Measurements from ENCODE around the gene G6PC3.

G6PC3 gene

DNA sequence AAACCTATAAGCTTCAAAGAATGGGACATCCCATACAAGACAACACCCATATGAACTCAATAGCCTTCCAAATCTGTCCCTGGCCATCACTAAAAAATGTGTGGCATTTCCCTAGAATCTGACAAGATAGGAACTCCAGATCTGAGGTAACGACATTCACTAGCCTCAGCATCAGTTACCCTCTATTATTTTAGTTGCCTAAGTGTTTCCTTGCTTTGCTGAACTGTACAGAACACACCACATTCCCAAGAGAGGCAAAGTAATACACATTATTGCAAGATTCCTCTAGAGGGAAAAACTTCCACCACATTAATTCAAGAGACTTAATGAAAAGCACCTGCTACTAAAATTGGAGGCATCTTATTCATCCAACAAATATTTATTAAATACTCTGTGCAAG is 9.1 kb upstream of the G6PC3 start:
- no peak for DNase-seq (ENCODE audit: low spot score)

DNA sequence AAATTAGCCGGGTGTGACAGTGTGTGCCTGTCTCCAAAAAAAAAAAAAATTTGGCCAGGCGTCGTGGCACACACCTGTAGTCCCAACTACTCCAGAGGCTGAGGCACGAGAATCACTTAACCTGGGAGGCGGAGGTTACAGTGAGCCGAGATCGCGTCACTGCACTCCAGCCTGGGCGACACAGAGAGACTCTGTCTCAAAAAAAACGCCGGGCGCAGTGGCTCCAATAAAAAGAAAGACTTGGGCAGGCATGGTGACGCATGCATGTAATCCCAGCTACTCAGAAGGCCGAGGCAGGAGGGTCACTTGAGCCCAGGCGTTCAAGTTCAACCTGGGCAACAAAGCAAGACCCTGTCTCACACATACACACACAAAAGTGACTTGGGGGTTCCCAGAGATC is 7.7 kb upstream of the G6PC3 start:
- no peak for DNase-seq (ENCODE audit: low spot score)

DNA sequence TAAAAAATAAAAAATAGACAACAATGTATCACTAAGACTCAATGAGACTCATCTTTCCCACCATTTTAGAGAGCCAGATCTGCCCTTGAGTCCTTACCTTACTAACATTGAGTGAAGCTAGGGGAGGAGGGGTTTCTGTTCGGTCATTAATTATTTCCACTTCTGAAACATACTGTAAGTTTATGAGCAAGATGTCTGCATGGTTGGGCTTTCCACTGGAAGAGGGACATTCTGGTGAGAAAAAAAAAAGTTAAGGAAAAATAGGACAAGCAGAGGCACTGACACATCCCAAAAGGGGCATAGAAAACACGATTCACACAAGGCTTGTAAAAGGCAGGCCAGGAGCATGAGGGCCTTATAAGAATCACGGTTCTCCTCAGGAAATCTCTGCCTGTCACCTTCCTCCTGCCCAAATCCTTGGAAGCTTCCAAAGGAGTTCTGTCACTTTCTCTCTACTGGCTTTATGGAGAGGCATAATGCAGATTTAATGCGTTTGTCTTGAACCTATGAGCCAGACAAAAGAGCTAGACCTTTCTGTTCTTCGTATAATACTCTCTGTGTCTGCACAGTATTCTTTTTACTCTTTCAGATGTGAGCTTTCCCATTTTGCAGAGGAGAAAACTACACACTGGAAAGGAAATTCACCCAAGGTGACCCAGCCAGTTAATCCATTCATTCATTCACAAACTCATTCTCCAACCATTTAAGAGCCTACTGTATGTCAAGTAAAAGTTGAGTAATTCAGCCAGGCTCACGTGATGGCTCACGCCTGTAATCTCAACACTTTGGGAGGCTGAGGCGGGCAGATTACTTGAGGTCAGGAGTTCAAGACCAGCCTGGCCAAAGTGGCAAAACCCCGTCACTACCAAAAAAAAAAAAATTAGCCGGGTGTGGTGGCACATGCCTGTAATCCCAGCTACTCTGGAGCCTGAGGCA is 6.6 kb upstream of the G6PC3 start:
- DNase-seq (ENCODE audit: low spot score): no peak

DNA sequence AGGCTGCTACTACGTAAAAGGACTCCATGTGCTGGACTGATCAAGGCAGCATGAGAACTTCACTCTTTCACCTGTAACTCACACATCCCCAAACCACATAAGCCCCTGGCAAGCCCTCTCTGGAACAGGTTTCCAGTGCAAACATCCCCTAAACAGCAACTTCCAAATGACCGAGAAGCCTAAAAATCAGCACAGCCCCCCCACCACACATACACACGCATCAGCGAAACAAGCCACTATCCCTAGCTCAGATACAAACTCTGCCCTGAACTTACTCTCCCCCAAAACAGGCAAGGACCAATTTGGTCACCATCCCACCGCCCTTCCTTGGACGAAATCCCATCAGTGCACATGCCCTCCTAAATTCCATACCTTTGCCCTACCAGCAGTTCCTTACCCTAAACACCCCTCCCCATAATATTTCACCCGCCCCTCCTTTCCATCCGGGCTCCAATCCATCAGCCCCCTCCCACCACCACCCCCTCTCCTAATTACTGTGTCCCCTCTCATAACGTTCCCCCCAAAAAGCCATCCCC is 4.8 kb upstream of the G6PC3 start:
- DNase-seq (ENCODE audit: low spot score): no peak

DNA sequence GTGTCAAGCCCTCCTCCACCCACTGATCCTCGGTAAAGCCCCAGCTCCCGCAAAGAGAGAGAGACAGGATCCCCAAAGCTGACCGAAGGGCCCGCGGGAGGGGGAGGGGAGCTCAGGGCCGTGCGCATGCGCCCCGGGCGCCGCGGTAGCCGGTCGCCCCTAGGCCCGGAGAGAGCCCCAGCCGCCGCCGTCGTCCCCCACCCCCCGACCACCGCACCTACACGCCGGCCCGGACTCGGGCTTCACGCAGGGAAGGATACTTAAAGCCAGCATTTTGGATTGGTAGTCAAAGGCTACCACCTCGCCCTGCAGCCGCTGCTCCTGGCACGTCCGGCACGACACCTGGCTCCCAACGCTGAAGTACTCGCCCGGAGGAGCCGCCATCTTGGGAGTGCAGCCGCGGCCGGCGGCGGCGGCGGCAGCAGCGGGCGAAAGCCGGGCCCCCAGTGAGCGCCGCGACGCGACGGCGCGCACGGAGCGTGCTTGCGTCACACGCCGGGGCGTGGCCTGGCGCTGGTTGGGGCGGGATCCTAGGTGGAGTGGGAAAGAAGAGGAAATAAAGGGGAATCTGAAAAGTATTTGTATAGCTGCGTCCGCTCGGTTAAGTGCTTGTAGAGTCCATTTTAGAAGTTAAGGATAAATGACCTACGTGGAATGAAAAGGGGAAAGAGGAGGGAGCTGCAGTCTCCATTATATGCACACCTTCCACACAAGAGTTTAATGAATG is 4.2 kb upstream of the G6PC3 start, which contains the start of gene LSM12:
Gene LSM12 (minus strand): TSS at position 468 of the 727 bp plus-strand sequence. CDS start 84 bp downstream, at position 384.
- DNase-seq (ENCODE audit: low spot score): peak; percentile 98

DNA sequence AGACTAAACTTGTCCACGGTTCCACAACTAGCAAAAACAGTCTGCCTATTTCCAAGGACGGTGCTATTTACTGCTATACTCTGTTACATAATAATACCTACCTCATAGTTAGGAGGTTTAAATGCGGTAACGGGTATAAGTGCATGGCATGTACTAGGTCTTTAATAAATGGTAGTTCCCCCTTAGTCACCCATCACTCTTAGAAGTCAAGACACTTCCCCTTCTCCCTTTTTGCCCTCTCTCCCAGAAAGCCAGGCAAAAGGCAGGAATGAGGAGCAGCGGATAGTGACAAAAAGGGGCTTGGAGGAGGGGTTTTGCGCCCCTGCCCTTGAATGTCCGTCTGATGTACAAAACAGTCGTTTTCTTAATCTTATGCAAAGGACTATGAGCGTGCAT is 3.0 kb upstream of the G6PC3 start:
- DNase-seq (ENCODE audit: low spot score): no peak

DNA sequence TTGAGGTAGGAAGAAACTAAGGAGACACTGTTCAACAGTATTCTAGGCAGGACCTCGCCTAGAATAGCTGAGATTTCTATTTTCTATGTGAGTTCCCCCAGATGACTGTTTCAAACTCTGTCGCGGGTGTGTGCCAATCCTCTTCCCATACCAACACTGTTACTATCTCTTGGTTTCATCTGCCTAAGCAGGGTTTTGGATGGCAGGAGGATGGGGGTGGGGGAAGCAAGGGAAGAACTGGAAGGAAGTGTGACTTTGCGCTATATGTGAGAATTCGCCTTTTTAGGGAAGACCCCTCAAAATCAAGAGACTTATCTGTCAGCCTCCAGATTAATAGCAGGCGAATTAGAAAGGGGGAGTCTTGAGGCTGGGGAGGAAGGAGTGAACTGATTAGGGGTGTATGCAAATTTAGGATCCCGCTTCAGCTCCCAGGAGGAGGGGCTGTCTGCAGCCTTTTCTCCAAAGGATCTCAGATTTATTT is 521 bp upstream of the G6PC3 start:
- no peak for DNase-seq (ENCODE audit: low spot score)

DNA sequence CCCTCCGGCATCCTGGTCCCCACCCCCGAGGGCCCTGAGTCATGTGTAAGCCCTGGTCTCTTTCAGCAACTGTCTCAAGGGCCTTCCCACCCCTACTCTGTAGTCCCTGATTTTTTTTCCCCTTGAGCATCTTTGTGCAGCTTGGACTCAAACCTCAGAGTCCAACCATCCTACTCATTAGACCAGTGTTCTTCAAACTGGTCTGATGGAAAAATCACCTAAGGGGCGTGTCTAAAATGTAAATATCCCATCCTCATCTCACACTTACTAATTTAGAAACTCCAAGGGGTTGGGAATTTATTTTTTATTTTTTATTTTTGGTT is 624 bp downstream of the G6PC3 start:
- no peak for DNase-seq (ENCODE audit: low spot score)

DNA sequence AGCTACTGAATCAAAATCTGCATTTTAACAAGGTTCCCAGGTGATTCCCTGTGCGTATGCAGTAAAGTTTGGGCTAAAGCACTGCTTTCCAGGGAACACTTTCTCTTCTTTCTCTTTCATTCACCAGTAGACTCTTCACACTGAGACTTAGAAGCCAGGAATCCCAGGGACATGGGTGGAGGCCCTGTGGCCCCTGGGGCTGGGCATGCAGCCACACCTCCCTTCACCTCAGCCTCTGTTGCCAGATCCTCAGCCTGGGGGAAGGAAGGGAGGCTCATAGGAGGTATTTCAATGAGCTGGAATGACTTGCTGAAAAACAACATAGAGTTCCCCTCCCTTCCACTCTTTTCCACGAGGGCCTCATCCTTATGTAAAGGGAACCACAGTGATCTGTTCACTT is 1.2 kb downstream of the G6PC3 start:
- DNase-seq (ENCODE audit: low spot score): no peak

DNA sequence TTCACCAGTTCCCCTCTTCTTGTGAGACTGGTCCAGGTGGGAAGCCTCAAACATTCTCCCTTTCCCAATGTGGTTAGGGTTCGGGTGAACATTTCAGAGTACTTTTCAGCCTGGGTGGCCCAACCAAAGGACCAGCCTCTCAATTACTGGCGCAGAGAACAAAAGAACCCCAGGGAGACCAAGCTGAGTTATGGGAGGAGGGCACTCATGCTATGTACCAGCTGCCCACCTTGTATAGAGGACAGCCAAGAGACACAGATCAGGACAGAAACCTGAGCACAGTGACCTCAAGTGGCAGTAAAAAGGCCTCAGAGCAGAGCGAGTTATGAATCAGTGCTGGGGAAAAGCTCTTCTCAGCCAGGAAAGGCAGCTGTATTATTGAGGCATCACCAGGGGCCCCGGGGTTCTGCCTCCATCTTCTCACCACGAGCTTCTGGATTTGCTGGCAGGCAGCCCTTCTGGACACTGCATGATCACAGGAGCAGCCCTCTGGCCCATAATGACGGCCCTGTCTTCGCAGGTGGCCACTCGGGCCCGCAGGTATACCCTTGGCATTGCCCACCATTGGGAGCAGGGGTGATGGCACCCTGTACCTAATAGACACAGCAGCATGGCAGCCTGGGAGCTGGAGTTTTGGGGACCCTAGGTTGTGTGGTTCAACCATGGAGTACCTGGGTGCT is 3.8 kb downstream of the G6PC3 start:
- DNase-seq (ENCODE audit: low spot score): no peak

DNA sequence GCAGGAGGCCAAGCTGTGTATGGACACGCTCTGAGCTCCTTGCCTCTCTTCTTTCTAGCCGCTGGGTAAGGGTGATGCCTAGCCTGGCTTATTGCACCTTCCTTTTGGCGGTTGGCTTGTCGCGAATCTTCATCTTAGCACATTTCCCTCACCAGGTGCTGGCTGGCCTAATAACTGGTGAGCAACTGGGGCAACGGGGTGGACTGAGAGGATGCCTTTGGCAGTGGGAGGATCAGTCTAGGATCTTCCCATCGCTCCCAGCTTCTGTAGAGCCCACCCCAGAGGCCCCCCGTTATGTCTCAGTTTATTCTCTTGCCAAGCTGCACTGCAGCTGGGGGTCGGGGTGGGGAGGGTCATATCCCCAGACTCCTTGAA is 4.4 kb downstream of the G6PC3 start:
- no peak for DNase-seq (ENCODE audit: low spot score)

DNA sequence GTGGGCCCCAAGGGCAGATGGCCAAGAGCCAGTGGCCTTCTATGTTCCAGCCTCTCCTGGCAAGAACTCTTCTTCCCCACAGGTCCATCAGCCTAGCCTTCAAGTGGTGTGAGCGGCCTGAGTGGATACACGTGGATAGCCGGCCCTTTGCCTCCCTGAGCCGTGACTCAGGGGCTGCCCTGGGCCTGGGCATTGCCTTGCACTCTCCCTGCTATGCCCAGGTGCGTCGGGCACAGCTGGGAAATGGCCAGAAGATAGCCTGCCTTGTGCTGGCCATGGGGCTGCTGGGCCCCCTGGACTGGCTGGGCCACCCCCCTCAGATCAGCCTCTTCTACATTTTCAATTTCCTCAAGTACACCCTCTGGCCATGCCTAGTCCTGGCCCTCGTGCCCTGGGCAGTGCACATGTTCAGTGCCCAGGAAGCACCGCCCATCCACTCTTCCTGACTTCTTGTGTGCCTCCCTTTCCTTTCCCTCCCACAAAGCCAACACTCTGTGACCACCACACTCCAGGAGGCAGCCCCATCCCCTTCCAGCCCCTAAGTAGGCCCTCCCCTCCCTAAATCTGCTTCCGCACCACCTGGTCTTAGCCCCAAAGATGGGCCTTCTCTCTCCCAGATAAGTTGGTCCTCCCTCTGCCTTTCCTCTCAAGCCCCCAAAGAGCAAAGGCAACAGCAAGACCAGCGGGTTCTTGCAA is 5.2 kb downstream of the G6PC3 start:
- no peak for DNase-seq (ENCODE audit: low spot score)

DNA sequence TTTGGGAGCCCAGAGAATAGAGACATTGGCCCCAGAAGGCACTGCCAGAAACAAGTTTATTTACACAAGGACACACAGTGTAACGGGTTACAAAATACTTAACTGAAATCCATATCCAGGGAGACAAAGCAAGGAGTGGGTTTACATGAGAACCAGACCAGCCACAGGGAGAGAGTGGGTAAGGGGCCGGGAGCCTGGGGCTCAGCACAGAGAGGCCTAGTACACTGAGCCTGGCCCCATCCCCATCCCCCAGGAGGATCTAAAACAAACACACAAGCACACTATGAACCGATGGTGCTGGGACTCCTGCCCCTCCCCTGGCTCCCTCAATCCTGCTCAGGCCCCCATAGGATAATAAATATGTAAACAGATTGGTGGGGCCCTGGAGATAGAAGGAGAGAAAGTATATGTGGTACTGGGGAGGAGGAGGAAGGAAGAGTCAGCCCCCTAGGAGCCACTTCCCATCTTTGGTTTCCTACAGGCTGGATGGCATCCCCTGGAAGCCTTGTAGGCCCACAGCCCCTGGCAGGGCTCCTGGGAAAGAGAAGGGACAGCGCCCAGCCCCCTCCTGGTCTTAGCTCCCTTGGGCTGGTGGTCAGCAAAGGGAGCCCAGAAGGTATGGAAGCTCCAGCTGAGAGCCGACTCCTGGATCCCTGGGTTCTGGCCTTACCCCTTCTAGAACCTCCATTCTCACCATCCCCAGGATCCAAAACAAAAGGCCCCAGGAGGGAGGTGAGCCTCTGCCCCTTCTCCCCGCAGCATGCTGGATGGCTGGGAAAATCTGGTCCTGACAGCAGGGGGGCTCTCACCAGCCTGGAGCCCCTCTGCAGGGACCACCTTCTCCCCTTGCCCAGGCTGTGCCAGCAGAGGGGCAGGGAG is 6.4 kb downstream of the G6PC3 start:
- DNase-seq (ENCODE audit: low spot score): no peak

DNA sequence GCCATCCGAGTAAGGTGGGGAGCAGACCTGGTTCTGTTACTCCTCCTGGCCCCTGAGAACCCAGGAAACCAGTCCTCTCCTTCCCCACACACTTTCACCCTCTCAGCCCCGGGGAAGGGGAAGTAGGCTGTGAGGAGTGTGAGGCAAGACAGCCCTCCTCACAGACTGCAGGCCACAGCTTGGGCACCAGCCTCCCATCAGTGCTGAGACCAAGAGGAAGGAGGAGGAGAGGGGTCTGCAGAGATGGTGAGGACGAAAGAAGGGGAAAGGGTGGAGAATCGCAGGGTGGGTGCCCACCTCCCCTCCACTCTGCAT is 7.0 kb downstream of the G6PC3 start:
- no peak for DNase-seq (ENCODE audit: low spot score)

DNA sequence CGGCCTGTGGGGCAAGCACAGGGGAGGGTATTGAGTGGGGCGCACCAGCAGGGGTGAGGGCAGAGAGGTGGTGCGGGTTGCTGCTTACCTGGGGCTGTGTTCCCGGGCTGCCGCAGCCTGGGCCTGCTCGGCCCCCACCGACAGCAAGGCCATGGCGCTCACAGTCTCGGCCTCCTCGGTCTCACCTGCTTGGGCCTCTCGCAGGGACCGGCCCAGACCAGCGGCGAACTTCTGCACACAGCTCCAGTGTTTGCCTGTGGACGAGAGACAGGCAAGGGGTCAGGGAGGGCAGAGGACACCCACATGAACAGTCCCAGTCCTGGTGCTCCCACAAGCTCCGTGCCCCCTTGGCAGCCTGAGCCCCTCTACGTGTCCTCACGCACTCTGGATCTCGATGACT is 7.9 kb downstream of the G6PC3 start:
- DNase-seq (ENCODE audit: low spot score): no peak

DNA sequence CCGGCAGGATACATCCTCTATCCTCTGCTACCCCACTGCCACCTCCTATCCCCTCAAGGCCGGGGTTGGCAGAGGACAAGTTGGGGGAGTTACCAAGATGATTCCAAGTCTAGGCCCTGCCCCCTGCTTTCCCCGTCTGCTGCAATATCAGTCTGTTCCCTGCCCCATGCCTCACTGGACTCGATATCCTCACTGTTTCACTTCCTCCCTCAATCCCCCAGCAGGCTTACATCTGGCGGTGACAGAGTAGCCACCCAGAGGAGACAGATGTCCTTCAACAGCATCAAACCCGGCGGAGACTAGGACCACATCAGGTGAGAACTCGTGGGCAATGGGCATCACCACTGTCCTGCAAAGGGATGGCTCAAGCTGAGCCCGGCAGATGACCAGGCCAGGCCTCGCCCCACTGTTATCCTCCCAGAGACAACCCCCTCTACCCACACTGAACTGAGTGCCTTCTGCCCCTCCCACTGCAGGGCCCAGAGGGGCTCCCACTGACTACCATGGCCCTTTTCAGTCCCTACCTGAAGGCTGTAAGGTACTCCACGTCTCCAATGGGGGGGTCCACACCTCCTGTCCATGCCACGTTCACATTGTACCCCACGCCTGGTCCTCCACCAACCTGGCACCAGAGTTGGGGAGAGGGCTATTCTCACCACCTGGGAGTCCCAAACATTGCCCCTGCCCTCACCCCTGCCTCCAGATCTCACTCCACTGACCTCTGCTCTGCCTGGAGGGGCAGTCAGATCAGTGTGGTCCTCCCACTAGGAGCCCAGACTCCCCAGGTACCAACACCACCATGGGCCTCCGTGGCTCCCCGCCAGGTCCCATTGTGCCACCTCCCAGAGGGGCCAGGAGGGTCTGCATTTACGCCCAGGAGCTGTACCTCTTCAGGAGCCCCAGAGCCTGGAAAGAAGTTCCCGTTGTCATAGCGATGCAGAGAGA is 9.6 kb downstream of the G6PC3 start:
- no peak for DNase-seq (ENCODE audit: low spot score)

DNA sequence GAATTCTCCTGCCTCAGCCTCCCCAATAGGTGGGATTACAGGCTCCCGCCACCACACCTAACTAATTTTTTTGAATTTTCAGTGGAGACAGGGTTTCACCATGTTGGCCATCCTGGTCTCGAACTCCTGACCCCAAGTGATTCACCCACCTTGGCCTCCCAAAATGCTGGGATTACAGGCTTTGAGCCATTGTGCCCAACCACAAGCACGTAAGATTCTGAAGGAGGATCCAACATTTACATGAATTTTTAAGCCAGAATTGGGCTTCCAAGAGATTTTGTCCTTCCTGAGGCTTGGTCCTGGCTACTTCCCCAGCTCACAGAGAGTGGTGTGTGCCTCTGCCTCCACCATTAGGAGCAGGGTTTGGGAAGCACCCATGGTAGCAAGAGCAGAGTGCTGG is 11.1 kb downstream of the G6PC3 start:
- DNase-seq (ENCODE audit: low spot score): no peak

DNA sequence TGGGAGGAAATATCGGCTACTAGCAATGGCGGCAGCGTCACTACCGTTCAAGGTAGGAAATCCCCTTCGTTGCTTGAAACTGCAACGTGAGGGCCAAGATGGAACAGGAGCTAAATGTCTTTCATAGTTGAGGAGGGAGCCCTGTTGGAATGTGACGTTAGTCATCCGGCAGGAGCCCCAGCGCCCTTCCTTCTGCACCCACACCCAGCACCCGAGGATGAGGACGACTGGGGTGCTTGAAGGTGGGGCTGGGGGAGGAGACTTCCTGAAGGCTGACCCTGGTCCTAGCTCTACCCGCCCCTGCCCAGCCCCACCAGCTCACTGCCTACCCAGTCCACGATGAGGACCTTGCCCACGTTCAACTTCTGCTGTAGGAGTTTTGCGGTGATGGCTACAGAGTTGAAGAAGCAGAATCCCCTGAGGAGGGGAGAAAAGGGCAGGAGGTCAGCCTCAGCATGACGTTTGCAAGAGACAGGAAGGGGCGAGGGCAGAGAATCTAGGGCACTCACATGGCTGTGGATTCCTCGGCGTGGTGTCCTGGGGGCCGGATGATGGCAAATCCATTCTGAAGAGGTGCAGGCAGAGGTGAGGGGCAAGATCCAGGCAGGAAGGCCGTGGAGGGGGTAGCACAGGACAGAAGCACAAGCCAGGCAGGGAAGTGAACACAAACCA is 11.9 kb downstream of the G6PC3 start:
- no peak for DNase-seq (ENCODE audit: low spot score)

DNA sequence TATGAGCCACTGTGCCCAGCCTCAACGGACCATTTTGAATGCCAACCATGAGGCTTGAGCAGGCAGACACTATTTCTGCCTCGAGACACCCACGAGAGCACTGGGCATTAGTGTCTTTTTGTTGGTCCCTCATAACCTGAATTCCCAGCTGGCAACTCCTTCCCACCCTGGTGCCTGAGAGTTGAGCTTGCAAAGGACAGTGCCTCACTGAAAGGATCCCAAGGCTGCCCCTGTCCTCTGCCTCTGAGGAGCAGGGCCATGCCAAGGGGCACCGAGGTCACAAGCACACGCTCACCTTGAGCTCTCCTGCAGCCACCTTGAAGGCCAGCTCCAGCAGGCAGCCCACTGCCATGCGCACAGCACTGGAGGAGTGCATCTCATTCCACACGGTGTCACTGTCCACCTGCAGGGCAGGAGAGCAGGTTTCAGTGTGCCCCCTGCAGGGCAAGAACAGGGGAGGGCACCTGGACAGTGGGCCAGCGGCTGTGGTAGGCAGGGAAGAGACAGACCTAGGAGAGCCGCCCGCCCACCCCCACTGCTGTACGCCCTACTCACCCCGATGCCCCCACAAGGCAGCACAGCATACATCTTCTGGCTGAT is 12.8 kb downstream of the G6PC3 start:
- no peak for DNase-seq (ENCODE audit: low spot score)
